ENCODE results near the gene IL1RAPL2.

The IL1RAPL2 gene

GRCh38 chrX:105460376-105460775, 894.4 kb downstream of the IL1RAPL2 start:
- TF ChIP-seq MYC (IDR thresholded peaks at IDR 0.05; ENCODE audit: low read depth, low read length) (no peak), CTCF (IDR thresholded peaks at IDR 0.05; ENCODE audit: low read depth, low read length) (no peak), POLR2A (IDR thresholded peaks at IDR 0.05; ENCODE audit: extremely low read depth, insufficient read length) (no peak), MAX (IDR thresholded peaks at IDR 0.05; ENCODE audit: low read depth, low read length) (no peak)
- no peak overlapping the region for H3K4me3 ChIP-seq (ENCODE audit: low read depth, low read length)

GRCh38 chrX:105461016-105461415, 895.0 kb downstream of the IL1RAPL2 start:
- no peak for DNase-seq (ENCODE audit: low read depth)
- H3K4me3 ChIP-seq (ENCODE audit: low read depth, low read length), result no peak overlapping the region
- TF ChIP-seq MYC (IDR thresholded peaks at IDR 0.05; ENCODE audit: low read depth, low read length), result no peak
- no peak for TF ChIP-seq CTCF (IDR thresholded peaks at IDR 0.05; ENCODE audit: low read depth, low read length)
- no peak for TF ChIP-seq MAX (IDR thresholded peaks at IDR 0.05; ENCODE audit: low read depth, low read length)
- TF ChIP-seq POLR2A (IDR thresholded peaks at IDR 0.05; ENCODE audit: extremely low read depth, insufficient read length), result no peak

More at GRCh38 chrX:105460376-105460775, 894.4 kb downstream of the IL1RAPL2 start:
- no peak for DNase-seq (ENCODE audit: low read depth)

GRCh38 chrX:105462186-105462585, 896.2 kb downstream of the IL1RAPL2 start:
- TF ChIP-seq CTCF (IDR thresholded peaks at IDR 0.05; ENCODE audit: low read depth, low read length) (no peak), POLR2A (IDR thresholded peaks at IDR 0.05; ENCODE audit: extremely low read depth, insufficient read length) (no peak), MAX (IDR thresholded peaks at IDR 0.05; ENCODE audit: low read depth, low read length) (no peak), MYC (IDR thresholded peaks at IDR 0.05; ENCODE audit: low read depth, low read length) (no peak)
- H3K4me3 ChIP-seq (ENCODE audit: low read depth, low read length), result no peak overlapping the region
- no peak for DNase-seq (ENCODE audit: low read depth)

- TF ChIP-seq CTCF (IDR thresholded peaks at IDR 0.05; ENCODE audit: low read depth, low read length) (no peak), MAX (IDR thresholded peaks at IDR 0.05; ENCODE audit: low read depth, low read length) (no peak), POLR2A (IDR thresholded peaks at IDR 0.05; ENCODE audit: extremely low read depth, insufficient read length) (no peak), MYC (IDR thresholded peaks at IDR 0.05; ENCODE audit: low read depth, low read length) (no peak)
- no peak overlapping the region for H3K4me3 ChIP-seq (ENCODE audit: low read depth, low read length)
- no peak for DNase-seq (ENCODE audit: low read depth)
Measured at GRCh38 chrX:105463473-105463872, 897.5 kb downstream of the IL1RAPL2 start.

- no peak for DNase-seq (ENCODE audit: low read depth)
- TF ChIP-seq MYC (IDR thresholded peaks at IDR 0.05; ENCODE audit: low read depth, low read length) (no peak), MAX (IDR thresholded peaks at IDR 0.05; ENCODE audit: low read depth, low read length) (no peak), CTCF (IDR thresholded peaks at IDR 0.05; ENCODE audit: low read depth, low read length) (no peak), POLR2A (IDR thresholded peaks at IDR 0.05; ENCODE audit: extremely low read depth, insufficient read length) (no peak)
- no peak overlapping the region for H3K4me3 ChIP-seq (ENCODE audit: low read depth, low read length)
Measured at GRCh38 chrX:105464618-105465017, 898.6 kb downstream of the IL1RAPL2 start.

- DNase-seq (ENCODE audit: low read depth), result no peak
- H3K4me3 ChIP-seq (ENCODE audit: low read depth, low read length), result no peak overlapping the region
- no peak for TF ChIP-seq MAX (IDR thresholded peaks at IDR 0.05; ENCODE audit: low read depth, low read length)
- no peak for TF ChIP-seq MYC (IDR thresholded peaks at IDR 0.05; ENCODE audit: low read depth, low read length)
- no peak for TF ChIP-seq POLR2A (IDR thresholded peaks at IDR 0.05; ENCODE audit: extremely low read depth, insufficient read length)
- TF ChIP-seq CTCF (IDR thresholded peaks at IDR 0.05; ENCODE audit: low read depth, low read length), result no peak
Measured at GRCh38 chrX:105468741-105469140, 902.7 kb downstream of the IL1RAPL2 start.

Measured in NB4 (cell line).